ENCODE data around the gene EFCC1. TPM values are rescaled to one million over a fixed set of nuclear protein-coding genes. Genes with fewer than 3 reads are reported as not detected.

Gene EFCC1
- total and polyA plus RNA-seq, 2 of the 8 experiments (the other 6 are each of a cell fraction or from before 2014, with no cell fraction given): 0.14 to 0.37 TPM

DNA sequence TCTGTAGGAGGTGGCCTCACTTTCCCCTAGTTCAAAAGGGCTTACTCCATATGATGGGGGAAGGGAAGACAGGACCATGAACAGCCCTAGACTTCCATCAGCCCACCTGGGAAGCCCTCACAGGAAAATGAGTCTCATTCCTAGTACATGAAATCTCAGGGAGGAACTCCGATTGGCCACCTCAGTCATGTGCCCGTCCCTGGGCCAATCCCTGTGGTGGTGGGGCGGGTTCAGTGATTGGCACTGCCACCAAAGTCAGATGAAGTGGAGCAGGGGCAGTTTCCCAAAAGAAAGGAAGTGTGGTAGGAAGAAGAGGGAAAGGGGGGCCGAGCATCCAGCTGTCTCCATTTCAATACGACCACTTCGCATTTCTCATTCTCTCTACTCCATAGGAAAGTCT, 33.5 kb downstream of the EFCC1 start:
- H3K79me2 ChIP-seq (ENCODE audit: control insufficient read depth in 1 of 2, insufficient read depth in 2 of 2, low read length in 2 of 2): no peaks in the 10 kb centered on the region
- H3K27ac ChIP-seq (ENCODE audit: low read depth, low read length): no peak overlapping the region
- no peaks in the 10 kb centered on the region for H3K23me2 ChIP-seq (ENCODE audit: low read depth, low read length)
- H3K4me3 ChIP-seq (ENCODE audit: extremely low read depth in 1 of 4, insufficient read depth in 2 of 4, low read depth in 3 of 4, low read length in 4 of 4): no peak overlapping the region
- no peak overlapping the region for H4K8ac ChIP-seq (ENCODE audit: extremely low read depth, insufficient read depth, low read length)
- H3K18ac ChIP-seq (ENCODE audit: extremely low read depth, low read length): no peak overlapping the region
- H3K23ac ChIP-seq (ENCODE audit: insufficient read length): no peak overlapping the region
- no peak overlapping the region for H2BK120ac ChIP-seq (replicated peaks; ENCODE audit: low read depth, low read length)
- H4K5ac ChIP-seq (ENCODE audit: insufficient read length, low read depth, low read length): no peak overlapping the region
- no peak overlapping the region for H3K56ac ChIP-seq (replicated peaks; ENCODE audit: insufficient read length, low read depth, low read length)
- H4K20me1 ChIP-seq (replicated peaks in 1 of 2; ENCODE audit: control insufficient read depth in 1 of 2, insufficient read depth in 2 of 2, low read length in 2 of 2): no peaks in the 10 kb centered on the region
- ChIA-PET CTCF (ENCODE audit: partially characterized antibody) (interaction anchor here (0.9 to 5.7 kb wide), 3 partner anchors 15 to 64 kb away, joined by 3 to 28 read pairs (median 7); no protein-coding TSS in a partner anchor), POLR2A (ENCODE audit: partially characterized antibody) (interaction anchor here (1.4 kb wide), 1 partner anchor 41 kb away, joined by 3 read pairs; the partner anchor contains the start of gene CFAP92)
- no peak overlapping the region for H4K91ac ChIP-seq (replicated peaks; ENCODE audit: insufficient read length, low read length)
- no peak overlapping the region for H2BK12ac ChIP-seq (ENCODE audit: low read depth, low read length)
- no peak overlapping the region for H2BK5ac ChIP-seq (ENCODE audit: low read depth, low read length)
- H2BK15ac ChIP-seq (ENCODE audit: low read length): no peak overlapping the region
- H2BK20ac ChIP-seq (ENCODE audit: low read length): no peak overlapping the region
- no peak overlapping the region for H3K9ac ChIP-seq (replicated peaks in 1 of 4; ENCODE audit: extremely low read depth in 1 of 4, low read depth in 3 of 4, low read length in 3 of 4)
- H3K9me3 ChIP-seq (ENCODE audit: insufficient read depth in 2 of 2, low read depth in 1 of 2, low read length in 1 of 2): no peaks in the 10 kb centered on the region
- no peak overlapping the region for H3K4ac ChIP-seq (replicated peaks; ENCODE audit: insufficient read length, low read depth, low read length)
- H2AFZ ChIP-seq (ENCODE audit: low read length): no peak overlapping the region
- H3K4me2 ChIP-seq (ENCODE audit: insufficient read depth in 1 of 2, low read depth in 2 of 2, low read length in 2 of 2): no peak overlapping the region
- H2AK5ac ChIP-seq (ENCODE audit: low read depth, low read length): no peak overlapping the region
- H3K4me1 ChIP-seq (replicated peaks in 1 of 4; ENCODE audit: control insufficient read depth in 3 of 4, insufficient read depth in 4 of 4, low read length in 3 of 4): peaks cover 0 to 10% (median under 1%) of the 10 kb centered on the region in 4 experiments; a peak in 5 of 7 replicates
- DNase-seq (ENCODE audit: low read depth in 1 of 2, low spot score in 2 of 2) (no peak), FAIRE-seq (no peak)
- H3K27me3 ChIP-seq (replicated peaks in 1 of 4; ENCODE audit: control insufficient read depth in 3 of 4, extremely low read depth in 1 of 4, insufficient read depth in 3 of 4, low read length in 3 of 4): no peaks in the 10 kb centered on the region
- 89% methylated on average over 6 of the region's 6 CpGs; no CpG with 5 or more reads in 1 of the 2 experiments for WGBS, 2 experiments (ENCODE audit: extremely low coverage in 1 of 2, insufficient coverage in 1 of 2, insufficient read length in 1 of 2, insufficient replicate concordance in 2 of 2, low coverage in 1 of 2, low lambda C conversion rate in 2 of 2, missing lambda C conversion rate in 1 of 2)
- H3K36me3 ChIP-seq (ENCODE audit: control insufficient read depth in 2 of 4, insufficient read depth in 4 of 4, low read length in 3 of 4): no peaks in the 10 kb centered on the region
- no peaks in the 10 kb centered on the region for H3K79me1 ChIP-seq (ENCODE audit: low read depth, low read length)
- H3K14ac ChIP-seq (ENCODE audit: insufficient read length): no peak overlapping the region
